ENCODE results near the gene C1orf21. TPM values are rescaled to one million over a fixed set of nuclear protein-coding genes. Genes with fewer than 3 reads are reported as not detected.

C1orf21 gene
- total and polyA plus RNA-seq, 8 donors, result 4.1 to 13.9 (median 7.7) TPM

- no peaks in the 10 kb centered on the region for H3K9me3 ChIP-seq
- TF ChIP-seq, protein P1, sequence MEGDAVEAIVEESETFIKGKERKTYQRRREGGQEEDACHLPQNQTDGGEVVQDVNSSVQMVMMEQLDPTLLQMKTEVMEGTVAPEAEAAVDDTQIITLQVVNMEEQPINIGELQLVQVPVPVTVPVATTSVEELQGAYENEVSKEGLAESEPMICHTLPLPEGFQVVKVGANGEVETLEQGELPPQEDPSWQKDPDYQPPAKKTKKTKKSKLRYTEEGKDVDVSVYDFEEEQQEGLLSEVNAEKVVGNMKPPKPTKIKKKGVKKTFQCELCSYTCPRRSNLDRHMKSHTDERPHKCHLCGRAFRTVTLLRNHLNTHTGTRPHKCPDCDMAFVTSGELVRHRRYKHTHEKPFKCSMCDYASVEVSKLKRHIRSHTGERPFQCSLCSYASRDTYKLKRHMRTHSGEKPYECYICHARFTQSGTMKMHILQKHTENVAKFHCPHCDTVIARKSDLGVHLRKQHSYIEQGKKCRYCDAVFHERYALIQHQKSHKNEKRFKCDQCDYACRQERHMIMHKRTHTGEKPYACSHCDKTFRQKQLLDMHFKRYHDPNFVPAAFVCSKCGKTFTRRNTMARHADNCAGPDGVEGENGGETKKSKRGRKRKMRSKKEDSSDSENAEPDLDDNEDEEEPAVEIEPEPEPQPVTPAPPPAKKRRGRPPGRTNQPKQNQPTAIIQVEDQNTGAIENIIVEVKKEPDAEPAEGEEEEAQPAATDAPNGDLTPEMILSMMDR (IDR thresholded peaks at IDR 0.05), result no peak
- no peak overlapping the region for H3K4me3 ChIP-seq
- no peak for ATAC-seq
- H3K4me1 ChIP-seq, result peaks cover 0 to 13% (median 10%) of the 10 kb centered on the region in 3 donors
- no peak for DNase-seq
- H3K36me3 ChIP-seq, result no peaks in the 10 kb centered on the region
- H3K27ac ChIP-seq, result no peak overlapping the region
- intact Hi-C loops (cut with DNase I), result no loop called here
- H3K27me3 ChIP-seq, result no peaks in the 10 kb centered on the region
- 46 to 47% methylated on average over 3 of the region's 3 CpGs for WGBS, 2 donors
- no peak for FAIRE-seq
Measured at GRCh38 chr1:184443201-184443600, 56.4 kb downstream of the C1orf21 start.

GRCh38 chr1:184443624-184444023 is 56.8 kb downstream of the C1orf21 start:
- ATAC-seq, result no peak

GRCh38 chr1:184445997-184446396 is 59.2 kb downstream of the C1orf21 start:
- H3K27ac ChIP-seq, result no peak overlapping the region
- TF ChIP-seq, protein P1 (IDR thresholded peaks at IDR 0.05), result no peak
- no peaks in the 10 kb centered on the region for H3K9me3 ChIP-seq
- DNase-seq, result no peak
- H3K27me3 ChIP-seq, result no peaks in the 10 kb centered on the region
- intact Hi-C loops (cut with DNase I), result no loop called here
- no peak overlapping the region for H3K4me3 ChIP-seq
- WGBS, 2 donors, result 90 to 95% methylated on average over 4 of the region's 4 CpGs
- FAIRE-seq, result no peak
- H3K36me3 ChIP-seq, result no peaks in the 10 kb centered on the region
- ATAC-seq, result no peak
- H3K4me1 ChIP-seq, result peaks cover 0 to 13% (median 10%) of the 10 kb centered on the region in 3 donors

More at GRCh38 chr1:184443624-184444023, 56.8 kb downstream of the C1orf21 start:
- no peak for DNase-seq
- H3K4me1 ChIP-seq, result peaks cover 0 to 13% (median 10%) of the 10 kb centered on the region in 3 donors
- TF ChIP-seq, protein P1 (IDR thresholded peaks at IDR 0.05), result no peak
- intact Hi-C loops (cut with DNase I), result no loop called here
- no peak overlapping the region for H3K27ac ChIP-seq
- H3K36me3 ChIP-seq, result no peaks in the 10 kb centered on the region
- H3K27me3 ChIP-seq, result no peaks in the 10 kb centered on the region
- WGBS, 2 donors, result 96 to 100% methylated on average over 1 of the region's 1 CpG
- no peak for FAIRE-seq
- no peaks in the 10 kb centered on the region for H3K9me3 ChIP-seq
- no peak overlapping the region for H3K4me3 ChIP-seq

- no peak overlapping the region for H3K27ac ChIP-seq
- ATAC-seq (no peak), FAIRE-seq (no peak), DNase-seq (no peak)
- TF ChIP-seq, protein P1 (IDR thresholded peaks at IDR 0.05), result no peak
- H3K27me3 ChIP-seq, result no peaks in the 10 kb centered on the region
- H3K9me3 ChIP-seq, result no peaks in the 10 kb centered on the region
- 94 to 96% methylated on average over 6 of the region's 6 CpGs for WGBS, 2 donors
- H3K36me3 ChIP-seq, result no peaks in the 10 kb centered on the region
- intact Hi-C loops (cut with DNase I), result no loop called here
- peaks cover 0 to 7% (median 4%) of the 10 kb centered on the region in 3 donors for H3K4me1 ChIP-seq
- H3K4me3 ChIP-seq, result no peak overlapping the region
Measured at GRCh38 chr1:184447651-184448185, 60.9 kb downstream of the C1orf21 start.

DNA sequence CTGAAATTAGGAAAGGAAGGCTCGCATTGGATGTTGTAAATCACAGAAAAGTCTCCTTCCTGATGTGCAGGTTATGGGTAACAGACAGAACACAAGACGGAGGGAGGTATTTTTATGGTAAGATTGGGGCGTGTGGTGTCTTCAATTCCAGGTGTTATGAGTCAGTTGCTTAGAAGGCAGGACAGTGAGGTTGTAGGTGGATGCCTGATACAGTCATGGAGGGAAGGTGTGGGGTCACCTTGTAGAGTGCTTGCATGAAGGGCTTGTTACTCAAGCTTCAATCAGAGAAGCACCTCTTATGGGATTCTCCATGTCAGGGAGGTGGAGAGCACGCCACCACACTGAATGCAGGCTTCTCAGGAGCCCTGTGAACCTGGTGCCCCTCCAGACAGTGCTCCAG is 63.1 kb downstream of the C1orf21 start:
- H3K27ac ChIP-seq, result no peak overlapping the region
- H3K9me3 ChIP-seq, result no peaks in the 10 kb centered on the region
- H3K4me1 ChIP-seq, result no peaks in the 10 kb centered on the region
- FAIRE-seq (no peak), ATAC-seq (no peak), DNase-seq (no peak)
- TF ChIP-seq, protein P1 (IDR thresholded peaks at IDR 0.05), result no peak
- H3K27me3 ChIP-seq, result no peaks in the 10 kb centered on the region
- intact Hi-C loops (cut with DNase I), result no loop called here
- 95 to 99% methylated on average over 4 of the region's 4 CpGs for WGBS, 2 donors
- no peaks in the 10 kb centered on the region for H3K36me3 ChIP-seq
- H3K4me3 ChIP-seq, result no peak overlapping the region
